ENCODE measurements around the gene BCL7C.
"Not testable (repeated sequence)": the region's sequence is repeated elsewhere in the genome, so short reads cannot be mapped to it uniquely, and the experiment has no call there.

BCL7C gene

GRCh38 chr16:30866031-30866430, 27.8 kb downstream of the BCL7C start:
- no peak for DNase-seq (ENCODE audit: low read depth in 2 of 2)

- DNase-seq (ENCODE audit: low read depth in 2 of 2) = not testable (repeated sequence)
These were observed 30.7 kb downstream of the BCL7C start for GRCh38 chr16:30863178-30863577.

- not testable (repeated sequence) for DNase-seq (ENCODE audit: low read depth in 2 of 2)
These were observed 33.1 kb downstream of the BCL7C start for GRCh38 chr16:30860729-30861128.

GRCh38 chr16:30858829-30859423, 35.0 kb downstream of the BCL7C start:
- no peak for DNase-seq (ENCODE audit: low read depth in 2 of 2)

- no peak for DNase-seq (ENCODE audit: low read depth in 2 of 2)
These were observed 35.8 kb downstream of the BCL7C start for GRCh38 chr16:30858111-30858495.

- no peak for DNase-seq (ENCODE audit: low read depth in 2 of 2)
These were observed 40.1 kb downstream of the BCL7C start for GRCh38 chr16:30853758-30854157.

GRCh38 chr16:30850246-30850645, 43.6 kb downstream of the BCL7C start:
- no peak for DNase-seq (ENCODE audit: low read depth in 2 of 2)

- DNase-seq (ENCODE audit: low read depth in 2 of 2) = no peak
These were observed 47.1 kb downstream of the BCL7C start for GRCh38 chr16:30846649-30847402.

- DNase-seq (ENCODE audit: low read depth in 2 of 2) = peak; percentile 19 to 55
These were observed 49.0 kb downstream of the BCL7C start for GRCh38 chr16:30844671-30845449.

GRCh38 chr16:30844346-30844670, 49.6 kb downstream of the BCL7C start:
- no peak for DNase-seq (ENCODE audit: low read depth in 2 of 2)

GRCh38 chr16:30843501-30843900, 50.4 kb downstream of the BCL7C start:
- no peak for DNase-seq (ENCODE audit: low read depth in 2 of 2)

GRCh38 chr16:30842971-30843370, 50.9 kb downstream of the BCL7C start:
- DNase-seq (ENCODE audit: low read depth in 2 of 2) = no peak

- DNase-seq (ENCODE audit: low read depth in 2 of 2) = no peak
These were observed 52.5 kb downstream of the BCL7C start for GRCh38 chr16:30841332-30841731.

GRCh38 chr16:30840611-30841010, 53.3 kb downstream of the BCL7C start:
- no peak for DNase-seq (ENCODE audit: low read depth in 2 of 2)

GRCh38 chr16:30839523-30840227, 54.2 kb downstream of the BCL7C start:
- no peak for DNase-seq (ENCODE audit: low read depth in 2 of 2)

GRCh38 chr16:30838876-30839471, 54.9 kb downstream of the BCL7C start:
- DNase-seq (ENCODE audit: low read depth in 2 of 2) = no peak

GRCh38 chr16:30837904-30838303, 56.0 kb downstream of the BCL7C start:
- no peak for DNase-seq (ENCODE audit: low read depth in 2 of 2)
